ENCODE results near the gene TBC1D7. TPM values are rescaled to one million over a fixed set of nuclear protein-coding genes. Genes with fewer than 3 reads are reported as not detected.
"Not testable (repeated sequence)": the region's sequence is repeated elsewhere in the genome, so short reads cannot be mapped to it uniquely, and the experiment has no call there.

Gene TBC1D7
- total RNA-seq, 2 experiments from 2014 or later, result 20.2 to 20.6 TPM

- DNase-seq, result no peak
- no peak overlapping the region for H3K27ac Mint-ChIP-seq
- no peaks in the 10 kb centered on the region for H3K36me3 Mint-ChIP-seq
- no peak overlapping the region for H3K4me3 Mint-ChIP-seq
- H3K9me3 Mint-ChIP-seq, result peaks cover 10% of the 10 kb centered on the region
- no peaks in the 10 kb centered on the region for H3K27me3 Mint-ChIP-seq
- H3K4me1 Mint-ChIP-seq, result no peaks in the 10 kb centered on the region
Observed at GRCh38 chr6:13346245-13346644, 17.9 kb upstream of the TBC1D7 start.

- DNase-seq, result no peak
- Mint-ChIP-seq H3K9me3 (peaks cover 10% of the 10 kb centered on the region), H3K27ac (no peak overlapping the region), H3K36me3 (no peaks in the 10 kb centered on the region), H3K4me1 (peaks cover 3% of the 10 kb centered on the region), H3K4me3 (no peak overlapping the region), H3K27me3 (no peaks in the 10 kb centered on the region)
Observed at GRCh38 chr6:13342414-13343019, 14.2 kb upstream of the TBC1D7 start.

GRCh38 chr6:13339863-13340630, 11.7 kb upstream of the TBC1D7 start:
- H3K9me3 Mint-ChIP-seq, result peaks cover 10% of the 10 kb centered on the region
- H3K4me3 Mint-ChIP-seq, result no peak overlapping the region
- peaks cover 8% of the 10 kb centered on the region for H3K4me1 Mint-ChIP-seq
- H3K27ac Mint-ChIP-seq, result no peak overlapping the region
- H3K36me3 Mint-ChIP-seq, result no peaks in the 10 kb centered on the region
- no peak for DNase-seq
- H3K27me3 Mint-ChIP-seq, result no peaks in the 10 kb centered on the region

GRCh38 chr6:13338038-13338437, 9.7 kb upstream of the TBC1D7 start:
- Mint-ChIP-seq H3K27me3 (no peaks in the 10 kb centered on the region), H3K4me3 (no peak overlapping the region), H3K36me3 (no peaks in the 10 kb centered on the region), H3K4me1 (peaks cover 11% of the 10 kb centered on the region), H3K9me3 (peaks cover 10% of the 10 kb centered on the region), H3K27ac (no peak overlapping the region)
- DNase-seq, result no peak

GRCh38 chr6:13336553-13336952, 8.2 kb upstream of the TBC1D7 start:
- Mint-ChIP-seq H3K4me3 (no peak overlapping the region), H3K27ac (no peak overlapping the region), H3K4me1 (peaks cover 15% of the 10 kb centered on the region), H3K27me3 (no peaks in the 10 kb centered on the region), H3K9me3 (peaks cover under 1% of the 10 kb centered on the region), H3K36me3 (no peaks in the 10 kb centered on the region)
- peak; percentile 69 for DNase-seq

- H3K4me1 Mint-ChIP-seq, result peaks cover 13% of the 10 kb centered on the region
- no peak overlapping the region for H3K27ac Mint-ChIP-seq
- H3K9me3 Mint-ChIP-seq, result no peaks in the 10 kb centered on the region
- no peaks in the 10 kb centered on the region for H3K27me3 Mint-ChIP-seq
- no peaks in the 10 kb centered on the region for H3K36me3 Mint-ChIP-seq
- no peak for DNase-seq
- H3K4me3 Mint-ChIP-seq, result no peak overlapping the region
Observed at GRCh38 chr6:13334953-13335352, 6.6 kb upstream of the TBC1D7 start.

- Mint-ChIP-seq H3K4me3 (no peak overlapping the region), H3K27ac (no peak overlapping the region), H3K36me3 (no peaks in the 10 kb centered on the region), H3K9me3 (no peaks in the 10 kb centered on the region), H3K4me1 (peaks cover 24% of the 10 kb centered on the region), H3K27me3 (no peaks in the 10 kb centered on the region)
- DNase-seq, result no peak
Observed at GRCh38 chr6:13332349-13332706, 4.0 kb upstream of the TBC1D7 start.

GRCh38 chr6:13331516-13332348, 3.4 kb upstream of the TBC1D7 start:
- H3K36me3 Mint-ChIP-seq, result no peaks in the 10 kb centered on the region
- no peak overlapping the region for H3K27ac Mint-ChIP-seq
- peaks cover 28% of the 10 kb centered on the region for H3K4me1 Mint-ChIP-seq
- H3K4me3 Mint-ChIP-seq, result no peak overlapping the region
- H3K27me3 Mint-ChIP-seq, result no peaks in the 10 kb centered on the region
- H3K9me3 Mint-ChIP-seq, result no peaks in the 10 kb centered on the region
- DNase-seq, result no peak

- no peak for DNase-seq
- Mint-ChIP-seq H3K4me1 (peaks cover 25% of the 10 kb centered on the region), H3K9me3 (no peaks in the 10 kb centered on the region), H3K36me3 (peaks cover 6% of the 10 kb centered on the region), H3K4me3 (peak overlapping the region; percentile 89), H3K27ac (peak overlapping the region; percentile 91), H3K27me3 (no peaks in the 10 kb centered on the region)
Observed at GRCh38 chr6:13328875-13329183, 492 bp upstream of the TBC1D7 start.

- peaks cover 26% of the 10 kb centered on the region for H3K4me1 Mint-ChIP-seq
- peaks cover 6% of the 10 kb centered on the region for H3K36me3 Mint-ChIP-seq
- no peak for DNase-seq
- H3K27me3 Mint-ChIP-seq, result no peaks in the 10 kb centered on the region
- no peaks in the 10 kb centered on the region for H3K9me3 Mint-ChIP-seq
- H3K4me3 Mint-ChIP-seq, result peak overlapping the region; percentile 89
- peak overlapping the region; percentile 82 for H3K27ac Mint-ChIP-seq
Observed at GRCh38 chr6:13327691-13328075, 654 bp downstream of the TBC1D7 start.

- H3K36me3 Mint-ChIP-seq, DNase-seq, H3K27ac Mint-ChIP-seq, H3K9me3 Mint-ChIP-seq, H3K4me3 Mint-ChIP-seq, H3K27me3 Mint-ChIP-seq: not testable (repeated sequence)
- peaks cover 23% of the 10 kb centered on the region for H3K4me1 Mint-ChIP-seq
Observed at GRCh38 chr6:13326031-13326586, 2.2 kb downstream of the TBC1D7 start.

- H3K4me1 Mint-ChIP-seq, result peaks cover 4% of the 10 kb centered on the region
- peaks cover 29% of the 10 kb centered on the region for H3K36me3 Mint-ChIP-seq
- H3K27ac Mint-ChIP-seq, result no peak overlapping the region
- DNase-seq, result no peak
- no peak overlapping the region for H3K4me3 Mint-ChIP-seq
- no peaks in the 10 kb centered on the region for H3K9me3 Mint-ChIP-seq
- no peaks in the 10 kb centered on the region for H3K27me3 Mint-ChIP-seq
Observed at GRCh38 chr6:13319891-13320564, 8.3 kb downstream of the TBC1D7 start.

GRCh38 chr6:13318821-13319220, 9.5 kb downstream of the TBC1D7 start:
- H3K4me1 Mint-ChIP-seq, result peaks cover 5% of the 10 kb centered on the region
- peaks cover 28% of the 10 kb centered on the region for H3K36me3 Mint-ChIP-seq
- no peak for DNase-seq
- H3K4me3 Mint-ChIP-seq, result no peak overlapping the region
- no peaks in the 10 kb centered on the region for H3K9me3 Mint-ChIP-seq
- H3K27ac Mint-ChIP-seq, result no peak overlapping the region
- no peaks in the 10 kb centered on the region for H3K27me3 Mint-ChIP-seq

GRCh38 chr6:13315896-13316295, 12.4 kb downstream of the TBC1D7 start:
- Mint-ChIP-seq H3K27me3 (no peaks in the 10 kb centered on the region), H3K9me3 (no peaks in the 10 kb centered on the region), H3K4me1 (peaks cover 5% of the 10 kb centered on the region), H3K27ac (no peak overlapping the region), H3K36me3 (peaks cover 39% of the 10 kb centered on the region), H3K4me3 (no peak overlapping the region)
- no peak for DNase-seq

- peaks cover 5% of the 10 kb centered on the region for H3K4me1 Mint-ChIP-seq
- H3K27ac Mint-ChIP-seq, result no peak overlapping the region
- peaks cover 31% of the 10 kb centered on the region for H3K36me3 Mint-ChIP-seq
- no peaks in the 10 kb centered on the region for H3K9me3 Mint-ChIP-seq
- no peak overlapping the region for H3K4me3 Mint-ChIP-seq
- H3K27me3 Mint-ChIP-seq, result no peaks in the 10 kb centered on the region
- DNase-seq, result no peak
Observed at GRCh38 chr6:13314806-13315205, 13.5 kb downstream of the TBC1D7 start.
